HG03045 (cell line): ENCODE data around the gene NCL.
"Not testable (repeated sequence)": the region's sequence is repeated elsewhere in the genome, so short reads cannot be mapped to it uniquely, and the experiment has no call there.

Experiments
- ATAC-seq: cut with Tn5 transposase; IDR thresholded peaks from one replicate; pipeline ENCODE4 v1.9.1; 2021; ENCODE audit warnings: mild to moderate bottlenecking, moderate library complexity; ENCODE audit not compliant: unreplicated experiment

The NCL gene

DNA sequence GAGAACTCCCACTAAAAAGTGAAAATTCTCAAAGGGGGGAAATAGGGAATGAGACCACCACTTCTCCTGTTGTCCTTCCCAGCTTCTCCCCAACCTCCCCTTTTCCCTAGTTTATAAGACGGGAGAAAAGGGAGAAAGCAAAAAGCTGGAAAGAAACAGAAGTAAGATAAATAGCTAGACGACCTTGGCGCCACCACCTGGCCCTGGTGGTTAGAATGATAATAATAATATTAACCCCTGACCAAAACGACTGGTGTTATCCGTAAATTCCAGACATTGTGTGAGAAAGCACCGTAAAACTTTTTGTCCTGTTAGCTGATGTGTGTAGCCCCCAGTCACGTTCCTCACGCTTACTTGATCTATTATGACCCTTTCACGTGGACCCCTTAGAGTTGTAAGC lies 56.0 kb downstream of the NCL start:
- ATAC-seq = not testable (repeated sequence)

- ATAC-seq = not testable (repeated sequence)
Measured at GRCh38 chr2:231407686-231408085, 56.6 kb downstream of the NCL start.

DNA sequence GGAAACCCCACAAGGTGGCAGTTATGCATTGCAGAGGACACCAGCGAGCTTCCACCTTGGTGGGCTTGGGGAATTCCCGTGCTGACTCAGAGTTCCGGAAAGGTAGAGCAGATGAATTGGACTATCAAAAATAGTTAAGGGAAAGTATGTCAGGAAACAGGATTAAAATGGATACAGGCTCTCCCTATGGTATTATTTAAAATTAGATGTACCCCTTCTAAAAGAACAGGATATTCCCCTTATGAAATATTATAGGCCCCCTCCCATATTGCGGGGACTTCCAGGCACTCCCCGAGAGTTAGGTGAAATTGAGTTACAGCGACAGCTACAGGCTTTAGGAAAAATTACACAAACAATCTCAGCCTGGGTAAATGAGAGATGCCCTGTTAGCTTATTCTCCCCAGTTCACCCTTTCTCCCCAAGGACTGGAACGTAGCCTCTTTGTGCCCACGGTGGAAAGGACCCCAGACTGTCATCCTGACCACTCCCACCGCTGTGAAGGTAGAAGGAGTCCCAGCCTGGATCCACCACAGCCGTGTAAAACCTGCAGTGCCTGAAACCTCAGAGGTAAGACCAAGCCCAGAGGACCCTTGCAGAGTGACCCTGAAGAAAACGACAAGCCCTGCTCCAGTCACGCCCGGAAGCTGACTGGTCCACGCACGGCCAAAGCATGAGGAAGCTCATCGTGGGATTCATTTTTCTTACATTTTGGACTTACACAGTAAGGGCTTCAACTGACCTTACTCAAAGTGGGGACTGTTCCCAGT lies 58.5 kb downstream of the NCL start:
- not testable (repeated sequence) for ATAC-seq

- ATAC-seq = not testable (repeated sequence)
Measured at GRCh38 chr2:231404183-231404578, 60.1 kb downstream of the NCL start.
